Gastrocnemius medialis (tissue), 4 donors: ENCODE data around the gene MED13L. TPM values are rescaled to one million over a fixed set of nuclear protein-coding genes. Genes with fewer than 3 reads are reported as not detected.

ENCODE experiments used
- ATAC-seq, 2 donors: fragments of 150-250 bp; one replicate each; pipeline ENCODE4 v1.9.1; 2016
- DNase-seq, 2 donors: peaks; one replicate each; pipeline ENCODE4 v3.0.0-alpha.2; 2019
- H3K27ac ChIP-seq, 4 donors: fragments of 200-600 bp; sonication (generic); 1 replicate in 1 of 4; 2 replicates in 3 of 4; pipeline ENCODE4 v1.5.1; 2016 to 2018; ENCODE audit warnings: mild to moderate bottlenecking in 2 of 4, moderate library complexity in 1 of 4
- H3K27me3 ChIP-seq, 3 donors: fragments of 200-600 bp; sonication (generic) in 2 of 3; 1 replicate in 1 of 3; 2 replicates in 2 of 3; pipeline versions ENCODE4 v1.5.1 to v1.6.0; 2016 to 2019; ENCODE audit warnings: mild to moderate bottlenecking in 1 of 3, moderate library complexity in 1 of 3
- H3K36me3 ChIP-seq, 2 donors: fragments of 200-600 bp; sonication (generic) in 1 of 2; one replicate each; pipeline ENCODE4 v1.5.1; 2017 to 2018
- H3K4me1 ChIP-seq, 2 donors: fragments of 200-600 bp; sonication (generic) in 1 of 2; one replicate each; pipeline ENCODE4 v1.5.1; 2016 to 2017; ENCODE audit warnings: mild to moderate bottlenecking in 2 of 2
- H3K4me3 ChIP-seq, 4 donors: fragments of 200-600 bp; sonication (generic) in 3 of 4; 1 replicate in 1 of 4; 2 replicates in 3 of 4; pipeline ENCODE4 v1.5.1; 2016 to 2019; ENCODE audit warnings: mild to moderate bottlenecking in 2 of 4
- H3K9me3 ChIP-seq, 3 donors: fragments of 200-600 bp; sonication (generic) in 2 of 3; 1 replicate in 1 of 3; 2 replicates in 2 of 3; pipeline ENCODE4 v1.5.1; 2016 to 2019
- POLR2A ChIP-seq, 2 donors: fragments of 450-650 bp; IDR thresholded peaks; one replicate each; pipeline ENCODE4 v1.6.1; 2017; ENCODE audit warnings: antibody characterized with exemption in 2 of 2, mild to moderate bottlenecking in 2 of 2, moderate library complexity in 2 of 2
- in situ Hi-C, 4 donors: fragments of 200-750 bp; cut with MboI; loops; one replicate each; pipeline versions ENCODE4 v1.15.0 to v1.8.0; 2017; ENCODE audit warnings: low sequenced_read_pairs in 4 of 4
- intact Hi-C: fragments of 100-400 bp; cut with DNase I; formaldehyde crosslinking; loops from one replicate; pipeline ENCODE4 v1.15.1; 2023; ENCODE audit warnings: low total_unique reads
- microRNA counts, 2 donors: library from miRNA; unstranded; fragments of <30 nt; microRNA quantifications; one replicate each; lab custom pipeline; 2016
- microRNA-seq, 2 donors: library from miRNA; unstranded; fragments of <30 nt; microRNA quantifications; one replicate each; pipeline ENCODE4, GENCODE V29; 2016; ENCODE audit warnings: borderline replicate concordance in 2 of 2
- total RNA-seq, 4 donors: library from RNA; depleted of rRNA; stranded (reverse); fragments of >200 nt; gene quantifications; one replicate each; pipeline versions ENCODE4 v1.1.0 to v1.2.3, GENCODE V29; 2016
- TF ChIP-seq, protein P1 (sequence below), 5 experiments: fragments of 450-650 bp in 3 of 5; fragments of 200-600 bp in 2 of 5; sonication (generic) in 2 of 5; IDR thresholded peaks in 4 of 5; conservative IDR thresholded peaks in 1 of 5; 1 replicate in 4 of 5; 2 replicates in 1 of 5; pipeline ENCODE4 v1.5.1; 2016 to 2019; ENCODE audit warnings: antibody characterized with exemption in 5 of 5, mild to moderate bottlenecking in 3 of 5, moderate library complexity in 3 of 5

Gene MED13L
- total RNA-seq, 4 donors from 2014 or later = 59.5 to 92.6 (median 74.1) TPM

DNA sequence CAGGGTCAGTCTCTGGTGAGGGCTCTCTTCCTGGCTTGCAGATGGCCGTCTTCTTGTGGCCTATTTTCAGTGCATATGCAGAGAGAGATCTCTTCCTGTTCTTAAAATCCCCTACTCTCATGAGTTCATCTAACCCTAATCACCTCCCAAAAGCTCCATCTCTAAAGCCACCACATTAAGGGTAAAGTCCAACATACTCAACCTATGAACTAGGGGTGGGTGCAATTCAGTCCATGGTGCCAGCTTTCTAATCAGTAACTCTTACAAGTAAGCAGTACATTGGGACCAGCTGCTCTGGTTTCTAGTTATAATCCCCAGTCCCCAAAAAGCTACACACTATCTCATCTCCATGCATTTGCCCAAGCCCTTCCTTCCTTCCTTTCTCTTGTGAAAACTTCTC, 365.1 kb downstream of the MED13L start:
- H3K4me1 ChIP-seq = no peaks in the 10 kb centered on the region
- intact Hi-C loops (loop anchor here (10.0 kb wide), 2 partner anchors 118 to 1948 kb away; partner anchors contain the start of gene RBM19), in situ Hi-C loops (loop anchor here in 2 of 4 donors (10.0 to 25.0 kb wide), 2 partner anchors 158 to 1950 kb away; partner anchors contain the start of gene RBM19 (in 2 of the 2))
- no peaks in the 10 kb centered on the region for H3K36me3 ChIP-seq
- no peak overlapping the region for H3K27ac ChIP-seq
- TF ChIP-seq POLR2A (IDR thresholded peaks at IDR 0.05) = no peak
- TF ChIP-seq, protein P1, sequence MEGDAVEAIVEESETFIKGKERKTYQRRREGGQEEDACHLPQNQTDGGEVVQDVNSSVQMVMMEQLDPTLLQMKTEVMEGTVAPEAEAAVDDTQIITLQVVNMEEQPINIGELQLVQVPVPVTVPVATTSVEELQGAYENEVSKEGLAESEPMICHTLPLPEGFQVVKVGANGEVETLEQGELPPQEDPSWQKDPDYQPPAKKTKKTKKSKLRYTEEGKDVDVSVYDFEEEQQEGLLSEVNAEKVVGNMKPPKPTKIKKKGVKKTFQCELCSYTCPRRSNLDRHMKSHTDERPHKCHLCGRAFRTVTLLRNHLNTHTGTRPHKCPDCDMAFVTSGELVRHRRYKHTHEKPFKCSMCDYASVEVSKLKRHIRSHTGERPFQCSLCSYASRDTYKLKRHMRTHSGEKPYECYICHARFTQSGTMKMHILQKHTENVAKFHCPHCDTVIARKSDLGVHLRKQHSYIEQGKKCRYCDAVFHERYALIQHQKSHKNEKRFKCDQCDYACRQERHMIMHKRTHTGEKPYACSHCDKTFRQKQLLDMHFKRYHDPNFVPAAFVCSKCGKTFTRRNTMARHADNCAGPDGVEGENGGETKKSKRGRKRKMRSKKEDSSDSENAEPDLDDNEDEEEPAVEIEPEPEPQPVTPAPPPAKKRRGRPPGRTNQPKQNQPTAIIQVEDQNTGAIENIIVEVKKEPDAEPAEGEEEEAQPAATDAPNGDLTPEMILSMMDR (IDR thresholded peaks at IDR 0.05 in 4 of 5, conservative IDR thresholded peaks at IDR 0.05 in 1 of 5) = no peak
- H3K4me3 ChIP-seq = no peak overlapping the region
- no peak for DNase-seq
- no peaks in the 10 kb centered on the region for H3K9me3 ChIP-seq
- peaks cover 4 to 10% (median 10%) of the 10 kb centered on the region in 3 donors for H3K27me3 ChIP-seq
- no peak for ATAC-seq

DNA sequence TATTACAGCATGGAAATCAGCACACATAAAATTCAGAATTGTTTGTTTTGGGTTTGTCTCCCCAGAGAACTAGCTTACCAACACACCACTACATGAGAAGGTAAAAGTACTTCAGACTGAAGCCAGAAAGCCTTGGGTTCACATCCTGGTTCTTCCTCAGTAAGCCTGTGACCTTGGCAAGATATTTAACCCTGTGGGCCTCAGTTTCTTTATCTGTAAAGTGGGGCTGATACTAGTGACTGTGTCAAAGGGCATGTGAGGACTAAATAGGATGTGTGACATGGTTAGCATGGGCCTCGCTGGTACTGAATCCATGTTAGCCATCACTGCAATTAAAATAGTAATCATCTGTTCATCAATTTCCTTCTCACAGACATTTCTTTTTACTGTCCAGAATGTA, 366.1 kb downstream of the MED13L start:
- in situ Hi-C loops (loop anchor here in 2 of 4 donors (10.0 to 25.0 kb wide), 2 partner anchors 157 to 1949 kb away; partner anchors contain the start of gene RBM19 (in 2 of the 2)), intact Hi-C loops (loop anchor here (10.0 kb wide), 2 partner anchors 117 to 1947 kb away; partner anchors contain the start of gene RBM19)
- Histone ChIP-seq H3K27me3 (peaks cover under 1 to 4% (median 3%) of the 10 kb centered on the region in 3 donors), H3K4me3 (no peak overlapping the region), H3K9me3 (no peaks in the 10 kb centered on the region), H3K36me3 (no peaks in the 10 kb centered on the region), H3K4me1 (no peaks in the 10 kb centered on the region), H3K27ac (no peak overlapping the region)
- no peak for TF ChIP-seq POLR2A (IDR thresholded peaks at IDR 0.05)
- TF ChIP-seq, protein P1 (IDR thresholded peaks at IDR 0.05 in 4 of 5, conservative IDR thresholded peaks at IDR 0.05 in 1 of 5) = no peak
- DNase-seq (no peak), ATAC-seq (no peak)

DNA sequence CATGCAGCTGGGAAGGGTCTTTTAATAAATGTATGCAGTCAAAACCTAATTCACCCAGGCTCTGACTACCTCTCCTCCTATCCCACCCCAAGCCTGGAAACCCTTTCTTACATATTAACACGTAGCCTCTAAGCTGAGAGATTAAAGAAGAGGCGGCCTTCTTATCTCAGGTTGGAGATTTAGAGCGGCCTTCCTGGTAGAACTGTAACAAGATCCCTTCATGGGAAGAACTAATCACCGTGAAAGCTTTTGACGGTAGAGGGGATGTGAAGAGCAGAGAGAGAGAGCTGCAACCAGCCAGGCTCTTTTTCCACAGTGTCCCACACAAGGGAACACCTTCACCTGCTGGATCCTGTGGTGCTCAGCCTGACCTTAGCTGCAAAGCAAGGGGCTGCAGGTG, 367.4 kb downstream of the MED13L start:
- Histone ChIP-seq H3K4me3 (no peak overlapping the region), H3K4me1 (no peaks in the 10 kb centered on the region), H3K27ac (no peak overlapping the region), H3K36me3 (no peaks in the 10 kb centered on the region), H3K9me3 (no peaks in the 10 kb centered on the region), H3K27me3 (no peaks in the 10 kb centered on the region)
- DNase-seq (no peak), ATAC-seq (no peak)
- no peak for TF ChIP-seq POLR2A (IDR thresholded peaks at IDR 0.05)
- TF ChIP-seq, protein P1 (IDR thresholded peaks at IDR 0.05 in 4 of 5, conservative IDR thresholded peaks at IDR 0.05 in 1 of 5) = no peak
- in situ Hi-C loops (loop anchor here in 2 of 4 donors (10.0 to 25.0 kb wide), 2 partner anchors 155 to 1948 kb away; partner anchors contain the start of gene RBM19 (in 2 of the 2)), intact Hi-C loops (loop anchor here (10.0 kb wide), 2 partner anchors 115 to 1945 kb away; partner anchors contain the start of gene RBM19)

MicroRNAs within 50 kb of the gene (microRNA counts, 767-probe panel; counts per million panel counts)
- 356 to 448 counts per million in 2 donors for microRNA hsa-miR-620 (lab: Ali Mortazavi, UCI)

Small RNAs within 50 kb of the gene (microRNA-seq; reads per million reads assigned to microRNA genes)
- 0 reads per million in 2 donors for gene MIR620
